GM13977 (cell line): Measurements from ENCODE around the gene LONRF2.

Experiments
- DNase-seq: peaks from one replicate; pipeline ENCODE4 v3.0.0; 2012; ENCODE audit warnings: low spot score
- CTCF ChIP-seq: IDR thresholded peaks from 2 replicates; pipeline ENCODE4 v1.5.1; 2012; ENCODE audit warnings: mild to moderate bottlenecking, control low read depth; ENCODE audit not compliant: insufficient read depth; ENCODE audit errors: extremely low read depth, missing control alignments
- in situ Hi-C: fragments of 300-500 bp; cut with MboI; formaldehyde crosslinking; loops from one replicate; pipeline ENCODE4 v1.12.0; 2022; ENCODE audit warnings: low sequenced_read_pairs, low pct_unique_long_range_greater_than_20kb, mixed read lengths, inconsistent platforms; ENCODE audit not compliant: unreplicated experiment

LONRF2 gene

GRCh38 chr2:100292022-100292580 lies 30.2 kb downstream of the LONRF2 start:
- no peak for DNase-seq
- in situ Hi-C loops: no loop called here
- no peak for TF ChIP-seq CTCF

- in situ Hi-C loops: no loop called here
- TF ChIP-seq CTCF: no peak
- no peak for DNase-seq
Observed at GRCh38 chr2:100291152-100291970, 30.9 kb downstream of the LONRF2 start.

- no peak for DNase-seq
- in situ Hi-C loops: no loop called here
- TF ChIP-seq CTCF: no peak
Observed at GRCh38 chr2:100290718-100291151, 31.6 kb downstream of the LONRF2 start.

GRCh38 chr2:100289020-100289419 lies 33.3 kb downstream of the LONRF2 start:
- TF ChIP-seq CTCF: no peak
- in situ Hi-C loops: no loop called here
- no peak for DNase-seq

GRCh38 chr2:100286318-100286717 lies 36.0 kb downstream of the LONRF2 start:
- DNase-seq: no peak
- no peak for TF ChIP-seq CTCF
- in situ Hi-C loops: no loop called here

GRCh38 chr2:100285691-100286090 lies 36.6 kb downstream of the LONRF2 start:
- TF ChIP-seq CTCF: no peak
- DNase-seq: no peak
- in situ Hi-C loops: no loop called here
